ENCODE data around the gene DUSP22. TPM values are rescaled to one million over a fixed set of nuclear protein-coding genes. Genes with fewer than 3 reads are reported as not detected.

Gene DUSP22
- total RNA-seq, 1 donor from 2014 or later = 48.0 TPM

- Histone ChIP-seq H3K27me3 (ENCODE audit: low read depth) (no peaks in the 10 kb centered on the region), H3K9me3 (replicated peaks) (no peaks in the 10 kb centered on the region), H3K4me3 (no peak overlapping the region), H3K36me3 (peaks cover 32% of the 10 kb centered on the region), H3K4me1 (peaks cover 42% of the 10 kb centered on the region), H3K27ac (replicated peaks) (no peak overlapping the region)
- intact Hi-C loops (cut with micrococcal nuclease) = no loop called here
- DNase-seq = no peak
- TF ChIP-seq CTCF (IDR thresholded peaks at IDR 0.05; ENCODE audit: borderline replicate concordance) = no peak
These were observed 54.2 kb downstream of the DUSP22 start for GRCh38 chr6:346386-347030.

- Histone ChIP-seq H3K36me3 (peaks cover 32% of the 10 kb centered on the region), H3K4me1 (peaks cover 38% of the 10 kb centered on the region)
These were observed 54.9 kb downstream of the DUSP22 start for GRCh38 chr6:347232-347631.

GRCh38 chr6:347951-348859, 55.9 kb downstream of the DUSP22 start:
- no peak for TF ChIP-seq CTCF (IDR thresholded peaks at IDR 0.05; ENCODE audit: borderline replicate concordance)
- H3K27me3 ChIP-seq (ENCODE audit: low read depth) = no peaks in the 10 kb centered on the region
- peaks cover 28% of the 10 kb centered on the region for H3K4me1 ChIP-seq
- peaks cover 32% of the 10 kb centered on the region for H3K36me3 ChIP-seq
- no peak overlapping the region for H3K27ac ChIP-seq (replicated peaks)
- peak; percentile 14 for DNase-seq
- no peaks in the 10 kb centered on the region for H3K9me3 ChIP-seq (replicated peaks)
- intact Hi-C loops (cut with micrococcal nuclease) = no loop called here
- H3K4me3 ChIP-seq = no peak overlapping the region

More at GRCh38 chr6:347232-347631, 54.9 kb downstream of the DUSP22 start:
- Histone ChIP-seq H3K27ac (replicated peaks) (no peak overlapping the region), H3K27me3 (ENCODE audit: low read depth) (no peaks in the 10 kb centered on the region), H3K4me3 (no peak overlapping the region), H3K9me3 (replicated peaks) (no peaks in the 10 kb centered on the region)
- DNase-seq = no peak
- intact Hi-C loops (cut with micrococcal nuclease) = no loop called here
- TF ChIP-seq CTCF (IDR thresholded peaks at IDR 0.05; ENCODE audit: borderline replicate concordance) = no peak

- intact Hi-C loops (cut with micrococcal nuclease) = no loop called here
- Histone ChIP-seq H3K4me1 (peaks cover 21% of the 10 kb centered on the region), H3K9me3 (replicated peaks) (no peaks in the 10 kb centered on the region), H3K27me3 (ENCODE audit: low read depth) (no peaks in the 10 kb centered on the region), H3K36me3 (peaks cover 32% of the 10 kb centered on the region), H3K27ac (replicated peaks) (no peak overlapping the region), H3K4me3 (no peak overlapping the region)
- no peak for DNase-seq
- no peak for TF ChIP-seq CTCF (IDR thresholded peaks at IDR 0.05; ENCODE audit: borderline replicate concordance)
These were observed 56.6 kb downstream of the DUSP22 start for GRCh38 chr6:348860-349396.

GRCh38 chr6:349491-349921, 57.2 kb downstream of the DUSP22 start:
- no peak for TF ChIP-seq CTCF (IDR thresholded peaks at IDR 0.05; ENCODE audit: borderline replicate concordance)
- Histone ChIP-seq H3K4me3 (no peak overlapping the region), H3K4me1 (peaks cover 15% of the 10 kb centered on the region), H3K27ac (replicated peaks) (no peak overlapping the region), H3K9me3 (replicated peaks) (no peaks in the 10 kb centered on the region), H3K27me3 (ENCODE audit: low read depth) (no peaks in the 10 kb centered on the region), H3K36me3 (peaks cover 32% of the 10 kb centered on the region)
- intact Hi-C loops (cut with micrococcal nuclease) = no loop called here
- no peak for DNase-seq
